Esophagus squamous epithelium (tissue), 4 donors: ENCODE data around the gene RYR3.
A peak's percentile ranks its signal among the peaks of the same experiment; 100 is the strongest.

Experiments
- CTCF ChIP-seq, 6 experiments: fragments of 450-650 bp in 4 of 6; fragments of 200-600 bp in 2 of 6; sonication (generic) in 2 of 6; IDR thresholded peaks; one replicate each; pipeline ENCODE4 v1.5.1; 2016 to 2019; ENCODE audit warnings: antibody characterized with exemption in 6 of 6, mild to moderate bottlenecking in 4 of 6, moderate library complexity in 4 of 6
- POLR2A ChIP-seq, 4 donors: fragments of 450-650 bp; IDR thresholded peaks; one replicate each; pipeline ENCODE4 v1.6.1; 2017; ENCODE audit warnings: antibody characterized with exemption in 4 of 4, mild to moderate bottlenecking in 4 of 4, moderate library complexity in 3 of 4

- TF ChIP-seq POLR2A (IDR thresholded peaks at IDR 0.05) = no peak
- peak in 1 of 6 experiments; percentile 10 for TF ChIP-seq CTCF (IDR thresholded peaks at IDR 0.05)
Observed at GRCh38 chr15:33623010-33623409, 312.2 kb downstream of the RYR3 start.
